Endothelial cell of umbilical vein (primary cell): ENCODE data around the gene LLGL2. TPM values are rescaled to one million over a fixed set of nuclear protein-coding genes. Genes with fewer than 3 reads are reported as not detected.
"Not testable (repeated sequence)": the region's sequence is repeated elsewhere in the genome, so short reads cannot be mapped to it uniquely, and the experiment has no call there.

Experiments
- BruUV-seq: library from RNA; stranded (reverse); fragments of 400-500 nt; replicated peaks from 2 replicates; lab custom pipeline; 2021; lab: Mats Ljungman, UMichigan
- CTCF ChIA-PET: fragments of 300-600, 350-600 bp; sonication (Branson Sonifier 250); formaldehyde crosslinking; loops from one replicate; lab custom pipeline; 2021; ENCODE audit warnings: antibody characterized with exemption, inconsistent platforms; lab: Charles Lee
- POLR2A ChIA-PET: fragments of 300-600, 350-600 bp; sonication (Branson Sonifier 250); formaldehyde crosslinking; loops from one replicate; lab custom pipeline; 2021; ENCODE audit warnings: antibody characterized with exemption, inconsistent platforms; lab: Charles Lee
- DNase-seq: peaks from one replicate; pipeline ENCODE4 v3.0.0-alpha.2; 2011; ENCODE audit warnings: low read depth, low spot score
- FAIRE-seq: peaks from 2 replicates; lab custom pipeline; 2011; peaks lifted over from hg19 to GRCh38; lab: Jason Lieb, UNC
- H2AFZ ChIP-seq: 2 replicates; pipeline ENCODE4 v1.6.0; 2012; ENCODE audit warnings: low read depth, low read length, control low read depth, inconsistent platforms
- H3K27ac ChIP-seq: 2 replicates; pipeline ENCODE4 v1.5.1; 2011; ENCODE audit warnings: low read depth, mild to moderate bottlenecking, control low read depth, low read length, moderate library complexity; ENCODE audit not compliant: insufficient read depth
- H3K27me3 ChIP-seq, 2 experiments: 2 replicates each; pipeline versions ENCODE4 v1.6.0 to v1.6.1; 2011; ENCODE audit warnings: low read length in 2 of 2, mixed read lengths in 1 of 2; ENCODE audit not compliant: control insufficient read depth in 2 of 2, insufficient read depth in 2 of 2
- H3K36me3 ChIP-seq, 2 experiments: 2 replicates in 1 of 2; 3 replicates in 1 of 2; pipeline ENCODE4 v1.5.1; 2011; ENCODE audit warnings: low read length in 2 of 2, mild to moderate bottlenecking in 1 of 2, moderate library complexity in 1 of 2; ENCODE audit not compliant: control insufficient read depth in 2 of 2, insufficient read depth in 2 of 2; ENCODE audit errors: extremely low read depth in 1 of 2
- H3K4me1 ChIP-seq: 3 replicates; pipeline ENCODE4 v1.5.1; 2011; ENCODE audit warnings: mild to moderate bottlenecking, low read length; ENCODE audit not compliant: control insufficient read depth, insufficient read depth; ENCODE audit errors: extremely low read depth
- H3K4me2 ChIP-seq: 2 replicates; pipeline ENCODE4 v1.6.1; 2011; ENCODE audit warnings: low read length, control low read depth, mixed read lengths; ENCODE audit not compliant: insufficient read depth
- H3K4me3 ChIP-seq, 3 experiments: fragments of 200-600 bp in 1 of 3; sonication (generic), shearing (Covaris generic) in 1 of 3; replicated peaks in 1 of 3; 2 replicates each; pipeline ENCODE4 v1.5.1; 2011 to 2016; ENCODE audit warnings: control low read depth in 3 of 3, low read length in 3 of 3, mild to moderate bottlenecking in 2 of 3, inconsistent platforms in 1 of 3, low read depth in 1 of 3, moderate library complexity in 1 of 3; ENCODE audit not compliant: insufficient read depth in 1 of 3
- H3K79me2 ChIP-seq: 2 replicates; pipeline ENCODE4 v1.6.0; 2012; ENCODE audit warnings: low read length, inconsistent platforms; ENCODE audit not compliant: control insufficient read depth, insufficient read depth
- H3K9ac ChIP-seq: replicated peaks from 2 replicates; pipeline ENCODE3; 2011; ENCODE audit warnings: low read length, control low read depth; ENCODE audit not compliant: insufficient read depth; ENCODE audit errors: extremely low read depth
- H3K9me1 ChIP-seq: replicated peaks from 3 replicates; pipeline ENCODE4 v1.6.0; 2011; ENCODE audit warnings: mild to moderate bottlenecking, low read length; ENCODE audit not compliant: control insufficient read depth, insufficient read depth; ENCODE audit errors: extremely low read depth
- H3K9me3 ChIP-seq: replicated peaks from 2 replicates; pipeline ENCODE4 v1.5.1; 2012; ENCODE audit warnings: low read length, inconsistent platforms; ENCODE audit not compliant: control insufficient read depth, insufficient read depth
- H4K20me1 ChIP-seq: replicated peaks from 2 replicates; pipeline ENCODE3; 2011; ENCODE audit warnings: mild to moderate bottlenecking, low read length; ENCODE audit not compliant: control insufficient read depth, insufficient read depth; ENCODE audit errors: extremely low read depth
- EZH2 ChIP-seq: IDR thresholded peaks from 2 replicates; pipeline ENCODE4 v1.6.1; 2012; ENCODE audit warnings: borderline replicate concordance, low read depth, mild to moderate bottlenecking, moderate library complexity, low read length, inconsistent platforms; ENCODE audit not compliant: severe bottlenecking
- FOS ChIP-seq: IDR thresholded peaks from 2 replicates; pipeline ENCODE4 v1.6.1; 2011; ENCODE audit warnings: mild to moderate bottlenecking, low read length, moderate library complexity, borderline replicate concordance; ENCODE audit not compliant: insufficient read depth
- GATA2 ChIP-seq: IDR thresholded peaks from 2 replicates; pipeline ENCODE4 v1.7.0; 2011; ENCODE audit warnings: low read depth, mild to moderate bottlenecking, moderate library complexity, mixed read lengths, low read length; ENCODE audit not compliant: insufficient read length, insufficient read depth
- JUN ChIP-seq: IDR thresholded peaks from 2 replicates; pipeline ENCODE4 v1.6.1; 2011; ENCODE audit warnings: borderline replicate concordance, low read depth; ENCODE audit not compliant: insufficient read length, insufficient read depth
- MYC ChIP-seq: IDR thresholded peaks from one replicate; pipeline ENCODE4 v1.6.1; 2011; ENCODE audit warnings: mild to moderate bottlenecking, low read depth, low read length
- POLR2A ChIP-seq: IDR thresholded peaks from 2 replicates; pipeline ENCODE4 v1.6.1; 2012; ENCODE audit warnings: low read depth, mild to moderate bottlenecking, control low read depth, low read length
- POLR2AphosphoS5 ChIP-seq: IDR thresholded peaks from 2 replicates; pipeline ENCODE4 v1.6.1; 2012; ENCODE audit warnings: low read depth, mild to moderate bottlenecking, control low read depth, low read length, moderate library complexity; ENCODE audit not compliant: insufficient read depth
- dilution Hi-C: fragments of 300-500 bp; cut with MboI; formaldehyde crosslinking; loops from one replicate; pipeline ENCODE4 v1.15.0; 2019; ENCODE audit warnings: low sequenced_read_pairs; ENCODE audit not compliant: extremely low pct_ligation_motif_present
- intact Hi-C: fragments of 100-400 bp; cut with micrococcal nuclease; formaldehyde crosslinking; loops from one replicate; pipeline ENCODE4 v1.10.0; 2022
- polyA plus RNA-seq, 4 experiments: library from polyadenylated mRNA; depleted of rRNA in 3 of 4; stranded (reverse) in 3 of 4; unstranded in 1 of 4; fragments of >200 nt; gene quantifications; 2 replicates each; pipeline versions ENCODE4 v1.2.1 to v1.2.3, GENCODE V29; 2011 to 2012; ENCODE audit warnings: missing spikeins in 1 of 4
- total RNA-seq: library from RNA; stranded (reverse); gene quantifications from 2 replicates; pipeline ENCODE4 v1.2.3, GENCODE V29; 2021
- TF ChIP-seq, protein P1 (sequence below): IDR thresholded peaks from 2 replicates; pipeline ENCODE4 v1.6.1; 2011; ENCODE audit not compliant: insufficient read depth, insufficient read length
- TF ChIP-seq, protein P2 (sequence below), 2 donors: IDR thresholded peaks; 1 replicate in 1 of 2; 2 replicates in 1 of 2; pipeline ENCODE4 v1.5.1; 2011; ENCODE audit warnings: low read length in 2 of 2, mild to moderate bottlenecking in 2 of 2, moderate library complexity in 2 of 2, control low read depth in 1 of 2, inconsistent platforms in 1 of 2, low read depth in 1 of 2; ENCODE audit not compliant: insufficient read depth in 1 of 2; ENCODE audit errors: extremely low read depth in 1 of 2

The LLGL2 gene
- total and polyA plus RNA-seq, 2 donors (not counting 3 experiments of a cell fraction or from before 2014, with no cell fraction given), result 5.3 to 5.4 TPM

DNA sequence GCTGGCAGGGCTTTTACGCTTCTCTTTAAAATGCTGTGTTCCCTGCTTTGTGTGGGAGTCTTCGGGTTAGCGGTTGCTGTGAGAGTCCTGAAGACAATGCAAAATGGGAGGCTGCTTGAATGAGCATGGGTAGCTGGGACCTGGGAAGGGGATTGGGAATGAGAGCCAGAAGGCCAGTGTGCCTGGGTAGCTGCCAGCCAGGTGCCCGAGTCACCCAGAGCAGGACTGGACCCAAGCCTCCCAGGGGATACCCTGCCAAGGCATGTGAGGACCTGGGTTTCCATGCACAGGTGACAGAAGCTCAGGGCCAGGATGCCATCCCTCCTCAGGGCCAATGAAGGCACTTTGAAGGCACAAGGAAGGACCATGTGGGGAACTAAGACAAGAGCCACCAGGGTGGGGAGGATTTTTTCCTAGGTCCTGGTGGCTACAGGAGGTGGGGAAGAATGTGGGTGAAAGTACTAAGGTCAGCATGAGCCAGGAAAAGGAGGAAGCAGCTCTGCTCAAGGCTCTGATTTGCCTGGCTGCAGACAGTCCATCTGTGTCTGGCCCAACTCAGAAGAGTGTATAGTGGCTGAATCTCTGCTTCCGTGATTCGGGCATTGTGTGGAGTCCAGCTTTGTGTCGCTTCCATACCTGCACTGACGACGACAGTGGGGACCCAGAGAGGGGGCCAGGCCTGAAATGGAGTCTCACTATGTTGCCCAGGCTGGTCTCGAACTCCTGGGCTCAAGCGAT, 48.6 kb upstream of the LLGL2 start:
- dilution Hi-C loops, result no loop called here
- no peak for DNase-seq
- no TSS peak for BruUV-seq
- no peaks in the 10 kb centered on the region for H4K20me1 ChIP-seq
- no peak overlapping the region for H3K9ac ChIP-seq
- POLR2A ChIA-PET, result no interaction called here
- FAIRE-seq, result no peak
- H2AFZ ChIP-seq, result no peak overlapping the region
- no peaks in the 10 kb centered on the region for H3K9me1 ChIP-seq
- CTCF ChIA-PET, result interaction anchor here (0.9 to 1.3 kb wide), 4 partner anchors 9 to 48 kb away, joined by 3 to 4 read pairs (median 3); no protein-coding TSS in a partner anchor
- TF ChIP-seq EZH2 (no peak), POLR2AphosphoS5 (no peak), FOS (no peak), GATA2 (no peak), MYC (no peak), JUN (no peak), POLR2A (no peak)
- TF ChIP-seq, protein P1, sequence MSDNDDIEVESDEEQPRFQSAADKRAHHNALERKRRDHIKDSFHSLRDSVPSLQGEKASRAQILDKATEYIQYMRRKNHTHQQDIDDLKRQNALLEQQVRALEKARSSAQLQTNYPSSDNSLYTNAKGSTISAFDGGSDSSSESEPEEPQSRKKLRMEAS, result no peak
- TF ChIP-seq, protein P2, sequence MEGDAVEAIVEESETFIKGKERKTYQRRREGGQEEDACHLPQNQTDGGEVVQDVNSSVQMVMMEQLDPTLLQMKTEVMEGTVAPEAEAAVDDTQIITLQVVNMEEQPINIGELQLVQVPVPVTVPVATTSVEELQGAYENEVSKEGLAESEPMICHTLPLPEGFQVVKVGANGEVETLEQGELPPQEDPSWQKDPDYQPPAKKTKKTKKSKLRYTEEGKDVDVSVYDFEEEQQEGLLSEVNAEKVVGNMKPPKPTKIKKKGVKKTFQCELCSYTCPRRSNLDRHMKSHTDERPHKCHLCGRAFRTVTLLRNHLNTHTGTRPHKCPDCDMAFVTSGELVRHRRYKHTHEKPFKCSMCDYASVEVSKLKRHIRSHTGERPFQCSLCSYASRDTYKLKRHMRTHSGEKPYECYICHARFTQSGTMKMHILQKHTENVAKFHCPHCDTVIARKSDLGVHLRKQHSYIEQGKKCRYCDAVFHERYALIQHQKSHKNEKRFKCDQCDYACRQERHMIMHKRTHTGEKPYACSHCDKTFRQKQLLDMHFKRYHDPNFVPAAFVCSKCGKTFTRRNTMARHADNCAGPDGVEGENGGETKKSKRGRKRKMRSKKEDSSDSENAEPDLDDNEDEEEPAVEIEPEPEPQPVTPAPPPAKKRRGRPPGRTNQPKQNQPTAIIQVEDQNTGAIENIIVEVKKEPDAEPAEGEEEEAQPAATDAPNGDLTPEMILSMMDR (IDR thresholded peaks at IDR 0.05; ENCODE audit: extremely low read depth in 1 of 2, insufficient read depth in 1 of 2, low read depth in 1 of 2, low read length in 2 of 2), result no peak
- intact Hi-C loops, result loop anchor here (2.0 kb wide), 1 partner anchor 50 kb away; no protein-coding TSS in a partner anchor
- H3K4me2 ChIP-seq, result no peak overlapping the region
- H3K36me3 ChIP-seq, result peaks cover 0 to 8% of the 10 kb centered on the region in 2 experiments
- H3K79me2 ChIP-seq, result no peaks in the 10 kb centered on the region
- H3K4me1 ChIP-seq, result peaks cover 11% of the 10 kb centered on the region
- no peak overlapping the region for H3K27ac ChIP-seq
- H3K9me3 ChIP-seq, result no peaks in the 10 kb centered on the region
- H3K27me3 ChIP-seq, result no peaks in the 10 kb centered on the region
- no peak overlapping the region for H3K4me3 ChIP-seq

DNA sequence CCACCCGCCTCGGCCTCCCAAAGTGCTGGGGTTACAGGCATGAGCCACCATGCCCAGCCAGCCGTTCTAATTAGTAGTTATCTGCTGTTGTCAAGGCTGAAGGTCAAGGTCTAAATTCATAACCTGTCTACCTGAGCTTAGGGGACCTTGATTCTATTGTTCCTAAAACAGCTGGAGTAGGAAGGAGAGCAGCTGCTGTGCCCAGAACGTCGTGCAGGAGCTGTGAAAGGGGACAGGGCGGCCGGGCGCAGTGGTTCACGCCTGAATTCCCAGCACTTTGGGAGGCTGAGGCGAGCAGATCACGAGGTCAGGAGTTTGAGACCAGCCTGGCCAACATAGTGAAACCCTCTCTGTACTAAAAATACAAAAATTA, 48.0 kb upstream of the LLGL2 start:
- dilution Hi-C loops, DNase-seq, H4K20me1 ChIP-seq, H3K27me3 ChIP-seq, H3K9me3 ChIP-seq, H2AFZ ChIP-seq, H3K9ac ChIP-seq, H3K27ac ChIP-seq, BruUV-seq, FAIRE-seq, H3K79me2 ChIP-seq, H3K4me2 ChIP-seq, H3K4me3 ChIP-seq, H3K9me1 ChIP-seq, H3K36me3 ChIP-seq: not testable (repeated sequence)
- ChIA-PET POLR2A (interaction anchor here (0.7 kb wide), 1 partner anchor 318 kb away, joined by 7 read pairs; no protein-coding TSS in a partner anchor), CTCF (interaction anchor here (1.1 to 1.3 kb wide), 2 partner anchors 9 to 15 kb away, joined by 3 to 4 read pairs; no protein-coding TSS in a partner anchor)
- peaks cover 11% of the 10 kb centered on the region for H3K4me1 ChIP-seq
- intact Hi-C loops, result loop anchor here (2.0 kb wide), 1 partner anchor 51 kb away; no protein-coding TSS in a partner anchor
